Measurements from ENCODE around the gene KMO. TPM values are rescaled to one million over a fixed set of nuclear protein-coding genes. Genes with fewer than 3 reads are reported as not detected.

The KMO gene
- total and polyA plus RNA-seq, 2 experiments from 2014 or later = 0.05 TPM; not detected in 1

GRCh38 chr1:241560849-241561187 lies 28.6 kb downstream of the KMO start:
- H4K20me1 ChIP-seq (replicated peaks; ENCODE audit: insufficient read depth) = no peaks in the 10 kb centered on the region
- Mint-ChIP-seq H3K27ac (no peak overlapping the region), H3K4me3 (no peak overlapping the region), H3K36me3 (ENCODE audit: low read depth) (no peaks in the 10 kb centered on the region), H3K9me3 (no peaks in the 10 kb centered on the region), H3K4me1 (no peaks in the 10 kb centered on the region; the same call in 2 of the 3 replicates), H3K27me3 (ENCODE audit: insufficient read depth, low read depth, poor library complexity) (no peaks in the 10 kb centered on the region)
- H3K36me3 ChIP-seq (ENCODE audit: insufficient read depth) = no peaks in the 10 kb centered on the region
- H3K4me1 ChIP-seq (ENCODE audit: insufficient read depth) = no peaks in the 10 kb centered on the region
- no peak overlapping the region for H3K4me2 ChIP-seq
- no peak for ATAC-seq
- DNase-seq (ENCODE audit: low spot score) = no peak
- no peak for TF ChIP-seq ZNF331 (CRISPR knock-in tag; IDR thresholded peaks at IDR 0.05; ENCODE audit: low read depth)
- TF ChIP-seq ZNF462 (CRISPR knock-in tag; IDR thresholded peaks at IDR 0.05) = no peak
- no peak for TF ChIP-seq EZH2 (IDR thresholded peaks at IDR 0.05; ENCODE audit: low read depth, unreplicated experiment)
- no peak for TF ChIP-seq CREB1 (CRISPR knock-in tag; IDR thresholded peaks at IDR 0.05; ENCODE audit: low read depth)
- no peak for TF ChIP-seq JUNB (IDR thresholded peaks at IDR 0.05; ENCODE audit: unreplicated experiment)
- no peak for TF ChIP-seq EZH2phosphoT487 (IDR thresholded peaks at IDR 0.05; ENCODE audit: unreplicated experiment)
- TF ChIP-seq, protein P1, sequence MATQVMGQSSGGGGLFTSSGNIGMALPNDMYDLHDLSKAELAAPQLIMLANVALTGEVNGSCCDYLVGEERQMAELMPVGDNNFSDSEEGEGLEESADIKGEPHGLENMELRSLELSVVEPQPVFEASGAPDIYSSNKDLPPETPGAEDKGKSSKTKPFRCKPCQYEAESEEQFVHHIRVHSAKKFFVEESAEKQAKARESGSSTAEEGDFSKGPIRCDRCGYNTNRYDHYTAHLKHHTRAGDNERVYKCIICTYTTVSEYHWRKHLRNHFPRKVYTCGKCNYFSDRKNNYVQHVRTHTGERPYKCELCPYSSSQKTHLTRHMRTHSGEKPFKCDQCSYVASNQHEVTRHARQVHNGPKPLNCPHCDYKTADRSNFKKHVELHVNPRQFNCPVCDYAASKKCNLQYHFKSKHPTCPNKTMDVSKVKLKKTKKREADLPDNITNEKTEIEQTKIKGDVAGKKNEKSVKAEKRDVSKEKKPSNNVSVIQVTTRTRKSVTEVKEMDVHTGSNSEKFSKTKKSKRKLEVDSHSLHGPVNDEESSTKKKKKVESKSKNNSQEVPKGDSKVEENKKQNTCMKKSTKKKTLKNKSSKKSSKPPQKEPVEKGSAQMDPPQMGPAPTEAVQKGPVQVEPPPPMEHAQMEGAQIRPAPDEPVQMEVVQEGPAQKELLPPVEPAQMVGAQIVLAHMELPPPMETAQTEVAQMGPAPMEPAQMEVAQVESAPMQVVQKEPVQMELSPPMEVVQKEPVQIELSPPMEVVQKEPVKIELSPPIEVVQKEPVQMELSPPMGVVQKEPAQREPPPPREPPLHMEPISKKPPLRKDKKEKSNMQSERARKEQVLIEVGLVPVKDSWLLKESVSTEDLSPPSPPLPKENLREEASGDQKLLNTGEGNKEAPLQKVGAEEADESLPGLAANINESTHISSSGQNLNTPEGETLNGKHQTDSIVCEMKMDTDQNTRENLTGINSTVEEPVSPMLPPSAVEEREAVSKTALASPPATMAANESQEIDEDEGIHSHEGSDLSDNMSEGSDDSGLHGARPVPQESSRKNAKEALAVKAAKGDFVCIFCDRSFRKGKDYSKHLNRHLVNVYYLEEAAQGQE (IDR thresholded peaks at IDR 0.05; ENCODE audit: unreplicated experiment) = no peak
- no peak for TF ChIP-seq POLR2AphosphoS5 (IDR thresholded peaks at IDR 0.05; ENCODE audit: low read depth)
- TF ChIP-seq STAT1 (IDR thresholded peaks at IDR 0.05; ENCODE audit: unreplicated experiment) = no peak
- TF ChIP-seq NANOG (IDR thresholded peaks at IDR 0.05; ENCODE audit: borderline replicate concordance) = no peak
- TF ChIP-seq, protein P2, sequence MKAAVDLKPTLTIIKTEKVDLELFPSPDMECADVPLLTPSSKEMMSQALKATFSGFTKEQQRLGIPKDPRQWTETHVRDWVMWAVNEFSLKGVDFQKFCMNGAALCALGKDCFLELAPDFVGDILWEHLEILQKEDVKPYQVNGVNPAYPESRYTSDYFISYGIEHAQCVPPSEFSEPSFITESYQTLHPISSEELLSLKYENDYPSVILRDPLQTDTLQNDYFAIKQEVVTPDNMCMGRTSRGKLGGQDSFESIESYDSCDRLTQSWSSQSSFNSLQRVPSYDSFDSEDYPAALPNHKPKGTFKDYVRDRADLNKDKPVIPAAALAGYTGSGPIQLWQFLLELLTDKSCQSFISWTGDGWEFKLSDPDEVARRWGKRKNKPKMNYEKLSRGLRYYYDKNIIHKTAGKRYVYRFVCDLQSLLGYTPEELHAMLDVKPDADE (IDR thresholded peaks at IDR 0.05) = no peak
- TF ChIP-seq ZNF114 (CRISPR knock-in tag; IDR thresholded peaks at IDR 0.05) = no peak
- TF ChIP-seq, protein P3, sequence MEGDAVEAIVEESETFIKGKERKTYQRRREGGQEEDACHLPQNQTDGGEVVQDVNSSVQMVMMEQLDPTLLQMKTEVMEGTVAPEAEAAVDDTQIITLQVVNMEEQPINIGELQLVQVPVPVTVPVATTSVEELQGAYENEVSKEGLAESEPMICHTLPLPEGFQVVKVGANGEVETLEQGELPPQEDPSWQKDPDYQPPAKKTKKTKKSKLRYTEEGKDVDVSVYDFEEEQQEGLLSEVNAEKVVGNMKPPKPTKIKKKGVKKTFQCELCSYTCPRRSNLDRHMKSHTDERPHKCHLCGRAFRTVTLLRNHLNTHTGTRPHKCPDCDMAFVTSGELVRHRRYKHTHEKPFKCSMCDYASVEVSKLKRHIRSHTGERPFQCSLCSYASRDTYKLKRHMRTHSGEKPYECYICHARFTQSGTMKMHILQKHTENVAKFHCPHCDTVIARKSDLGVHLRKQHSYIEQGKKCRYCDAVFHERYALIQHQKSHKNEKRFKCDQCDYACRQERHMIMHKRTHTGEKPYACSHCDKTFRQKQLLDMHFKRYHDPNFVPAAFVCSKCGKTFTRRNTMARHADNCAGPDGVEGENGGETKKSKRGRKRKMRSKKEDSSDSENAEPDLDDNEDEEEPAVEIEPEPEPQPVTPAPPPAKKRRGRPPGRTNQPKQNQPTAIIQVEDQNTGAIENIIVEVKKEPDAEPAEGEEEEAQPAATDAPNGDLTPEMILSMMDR (conservative IDR thresholded peaks at IDR 0.05; ENCODE audit: low read depth in 2 of 2) = no peak
- H3K79me2 ChIP-seq (replicated peaks; ENCODE audit: insufficient read depth) = no peaks in the 10 kb centered on the region
- no peaks in the 10 kb centered on the region for H3K9me2 ChIP-seq (ENCODE audit: insufficient read depth)
- no peak overlapping the region for H2AFZ ChIP-seq
- H3F3A ChIP-seq (replicated peaks; ENCODE audit: low read depth) = no peaks in the 10 kb centered on the region
- H3K27ac ChIP-seq (ENCODE audit: low read depth) = no peak overlapping the region
- H3K27me3 ChIP-seq (ENCODE audit: insufficient read depth) = no peaks in the 10 kb centered on the region
- no peak overlapping the region for H3K4me3 ChIP-seq

Measured in GM23338 (cell line).